RWPE2 (cell line): ENCODE data around the gene TMEM222.

Experiments
- ATAC-seq: fragments of 200-7000 bp; cut with Tn5 transposase; 3 replicates; pipeline ENCODE4 v1.9.1; 2021; ENCODE audit warnings: low read depth
- DNase-seq: peaks from one replicate; pipeline ENCODE4 v3.0.0-alpha.2; 2020; ENCODE audit warnings: low spot score
- H3K27ac ChIP-seq: fragments of 450-650 bp; 2 replicates; pipeline ENCODE4 v1.5.1; 2017; ENCODE audit warnings: mild to moderate bottlenecking; ENCODE audit not compliant: poor library complexity, severe bottlenecking
- H3K27me3 ChIP-seq: fragments of 250-450 bp; sonication (Bioruptor Pico); 2 replicates; pipeline ENCODE4 v1.5.1; 2021; ENCODE audit warnings: mild to moderate bottlenecking, moderate library complexity; ENCODE audit not compliant: insufficient read depth, poor library complexity, severe bottlenecking
- H3K36me3 ChIP-seq: fragments of 250-450 bp; sonication (Bioruptor Pico); 2 replicates; pipeline ENCODE4 v1.5.1; 2020; ENCODE audit warnings: low read depth, mild to moderate bottlenecking, moderate library complexity
- H3K4me1 ChIP-seq: fragments of 250-450 bp; sonication (Bioruptor Pico); 2 replicates; pipeline ENCODE4 v1.5.1; 2021; ENCODE audit warnings: mild to moderate bottlenecking, moderate library complexity; ENCODE audit not compliant: insufficient read depth, poor library complexity, severe bottlenecking
- H3K4me3 ChIP-seq: fragments of 250-450 bp; sonication (Bioruptor Pico); 2 replicates; pipeline ENCODE4 v1.5.1; 2021; ENCODE audit warnings: mild to moderate bottlenecking, moderate library complexity; ENCODE audit not compliant: severe bottlenecking
- H3K9me3 ChIP-seq: fragments of 250-450 bp; sonication (Bioruptor Pico); 2 replicates; pipeline ENCODE4 v1.5.1; 2021; ENCODE audit warnings: mild to moderate bottlenecking, moderate library complexity; ENCODE audit not compliant: severe bottlenecking
- CTCF ChIP-seq: fragments of 450-650 bp; IDR thresholded peaks from one replicate; pipeline ENCODE4 v1.5.1; 2017; ENCODE audit warnings: mild to moderate bottlenecking, moderate library complexity; ENCODE audit not compliant: poor library complexity, severe bottlenecking

TMEM222 gene

GRCh38 chr1:27300341-27301051 is 21.5 kb upstream of the TMEM222 start:
- ATAC-seq (peak; percentile 66), DNase-seq (peak; percentile 74)
- Histone ChIP-seq H3K4me3 (no peak overlapping the region), H3K4me1 (peaks cover 18% of the 10 kb centered on the region), H3K36me3 (peaks cover 4% of the 10 kb centered on the region; the same call in 1 of the 2 replicates), H3K9me3 (no peaks in the 10 kb centered on the region), H3K27ac (peak overlapping the region; percentile 98), H3K27me3 (no peaks in the 10 kb centered on the region)
- peak; percentile 95 for TF ChIP-seq CTCF

- peaks cover 18% of the 10 kb centered on the region for H3K4me1 ChIP-seq
- H3K36me3 ChIP-seq: peaks cover 4% of the 10 kb centered on the region; the same call in 1 of the 2 replicates
- no peak overlapping the region for H3K4me3 ChIP-seq
- H3K9me3 ChIP-seq: no peaks in the 10 kb centered on the region
- no peak for DNase-seq
- ATAC-seq: no peak
- peak overlapping the region; percentile 98 for H3K27ac ChIP-seq
- H3K27me3 ChIP-seq: no peaks in the 10 kb centered on the region
- TF ChIP-seq CTCF: peak; percentile 72
These were observed 20.9 kb upstream of the TMEM222 start for GRCh38 chr1:27301052-27301422.

- Histone ChIP-seq H3K36me3 (peaks cover 4% of the 10 kb centered on the region; the same call in 1 of the 2 replicates), H3K4me1 (peaks cover 18% of the 10 kb centered on the region), H3K27ac (no peak overlapping the region), H3K9me3 (no peaks in the 10 kb centered on the region), H3K4me3 (no peak overlapping the region), H3K27me3 (no peaks in the 10 kb centered on the region)
- DNase-seq (no peak), ATAC-seq (no peak)
- no peak for TF ChIP-seq CTCF
These were observed 20.3 kb upstream of the TMEM222 start for GRCh38 chr1:27301582-27302199.

- no peak for DNase-seq
- H3K9me3 ChIP-seq: no peaks in the 10 kb centered on the region
- H3K36me3 ChIP-seq: no peaks in the 10 kb centered on the region
- TF ChIP-seq CTCF: no peak
- H3K4me1 ChIP-seq: peaks cover 18% of the 10 kb centered on the region
- no peaks in the 10 kb centered on the region for H3K27me3 ChIP-seq
- no peak for ATAC-seq
- H3K4me3 ChIP-seq: no peak overlapping the region
- no peak overlapping the region for H3K27ac ChIP-seq
These were observed 19.4 kb upstream of the TMEM222 start for GRCh38 chr1:27302612-27303011.

GRCh38 chr1:27303509-27303908 is 18.5 kb upstream of the TMEM222 start:
- Histone ChIP-seq H3K4me3 (no peak overlapping the region), H3K4me1 (peaks cover 18% of the 10 kb centered on the region), H3K27ac (no peak overlapping the region), H3K27me3 (no peaks in the 10 kb centered on the region), H3K36me3 (no peaks in the 10 kb centered on the region), H3K9me3 (no peaks in the 10 kb centered on the region)
- no peak for TF ChIP-seq CTCF
- no peak for ATAC-seq
- DNase-seq: no peak
